ENCODE data around the gene TMEM126B.
"Not testable (repeated sequence)": the region's sequence is repeated elsewhere in the genome, so short reads cannot be mapped to it uniquely, and the experiment has no call there.

Gene TMEM126B

DNA sequence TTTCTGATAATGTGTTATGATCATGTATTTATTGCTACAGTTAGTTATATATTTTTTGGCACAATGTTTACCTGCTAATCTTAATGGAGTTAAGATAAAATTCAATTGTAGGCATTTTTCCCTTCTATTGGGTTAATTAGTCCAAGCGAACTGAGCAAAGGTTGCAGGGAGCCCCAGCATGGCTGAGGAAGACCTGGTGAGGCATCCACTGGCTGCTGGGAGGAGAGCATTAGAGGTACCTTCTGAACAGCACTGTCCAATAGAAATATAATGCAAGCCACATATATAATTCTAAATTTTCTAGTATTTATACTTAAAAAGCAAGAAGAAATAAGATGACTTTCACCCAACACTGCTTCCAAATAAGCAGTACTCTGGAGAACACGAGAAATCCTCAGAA, 18.7 kb downstream of the TMEM126B start:
- ChIA-PET CTCF (interaction anchor here (0.6 to 0.9 kb wide), 2 partner anchors 8 to 575 kb away, joined by 3 read pairs; no protein-coding TSS in a partner anchor), POLR2A (ENCODE audit: low non-redundant PET) (interaction anchor here (0.9 to 1.2 kb wide), 2 partner anchors 9 to 17 kb away, joined by 3 to 4 read pairs; no protein-coding TSS in a partner anchor)
- TF ChIP-seq, protein P1, sequence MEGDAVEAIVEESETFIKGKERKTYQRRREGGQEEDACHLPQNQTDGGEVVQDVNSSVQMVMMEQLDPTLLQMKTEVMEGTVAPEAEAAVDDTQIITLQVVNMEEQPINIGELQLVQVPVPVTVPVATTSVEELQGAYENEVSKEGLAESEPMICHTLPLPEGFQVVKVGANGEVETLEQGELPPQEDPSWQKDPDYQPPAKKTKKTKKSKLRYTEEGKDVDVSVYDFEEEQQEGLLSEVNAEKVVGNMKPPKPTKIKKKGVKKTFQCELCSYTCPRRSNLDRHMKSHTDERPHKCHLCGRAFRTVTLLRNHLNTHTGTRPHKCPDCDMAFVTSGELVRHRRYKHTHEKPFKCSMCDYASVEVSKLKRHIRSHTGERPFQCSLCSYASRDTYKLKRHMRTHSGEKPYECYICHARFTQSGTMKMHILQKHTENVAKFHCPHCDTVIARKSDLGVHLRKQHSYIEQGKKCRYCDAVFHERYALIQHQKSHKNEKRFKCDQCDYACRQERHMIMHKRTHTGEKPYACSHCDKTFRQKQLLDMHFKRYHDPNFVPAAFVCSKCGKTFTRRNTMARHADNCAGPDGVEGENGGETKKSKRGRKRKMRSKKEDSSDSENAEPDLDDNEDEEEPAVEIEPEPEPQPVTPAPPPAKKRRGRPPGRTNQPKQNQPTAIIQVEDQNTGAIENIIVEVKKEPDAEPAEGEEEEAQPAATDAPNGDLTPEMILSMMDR (conservative IDR thresholded peaks at IDR 0.05; ENCODE audit: low read depth): no peak
- DNase-seq (ENCODE audit: low spot score): no peak
- no peak overlapping the region for H3K27ac ChIP-seq

DNA sequence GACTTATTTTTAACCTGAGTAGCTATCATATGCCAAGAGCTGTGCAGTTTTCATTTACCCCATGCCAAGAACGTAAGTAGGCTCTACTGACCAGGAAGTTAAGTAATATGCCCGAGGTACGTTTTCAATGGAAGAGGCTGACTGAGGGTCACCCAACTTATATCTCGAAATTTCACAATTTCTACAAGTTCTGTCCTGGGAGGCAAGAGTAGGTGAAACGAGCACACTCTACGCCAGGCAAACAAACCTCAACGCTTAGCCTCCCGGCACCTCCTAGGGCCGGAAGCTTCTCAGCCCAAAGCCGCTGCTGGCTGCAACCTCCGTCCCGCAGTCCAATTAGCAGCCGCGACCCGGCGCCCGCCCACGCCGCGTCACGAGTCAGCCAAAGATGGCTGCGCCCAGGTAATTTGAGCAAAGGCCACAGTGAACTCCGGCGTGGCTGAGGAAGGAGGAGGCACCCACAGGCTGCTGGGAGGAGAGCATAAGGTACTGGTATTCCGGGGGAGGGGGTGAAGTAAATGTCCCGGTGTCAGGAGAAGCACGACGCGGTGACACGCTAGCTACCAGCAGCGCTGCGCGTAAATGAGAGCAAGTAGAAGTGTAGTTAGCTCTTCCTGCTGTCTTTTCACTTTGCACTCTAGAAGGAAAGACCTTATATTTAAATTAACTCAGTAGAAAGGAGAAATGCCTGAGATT, 19.4 kb downstream of the TMEM126B start, which contains the start of gene TMEM126A:
Gene TMEM126A (plus strand): TSS at position 364 of the 696 bp plus-strand sequence. CDS start 2,289 bp downstream, outside the sequence.
- ChIA-PET CTCF (interaction anchor here (0.6 to 0.9 kb wide), 3 partner anchors 9 to 574 kb away, joined by 3 to 4 read pairs (median 3); no protein-coding TSS in a partner anchor), POLR2A (ENCODE audit: low non-redundant PET) (interaction anchor here (0.6 to 1.2 kb wide), 3 partner anchors 10 to 687 kb away, joined by 3 to 6 read pairs (median 4); no protein-coding TSS in a partner anchor)
- DNase-seq (ENCODE audit: low spot score): peak; percentile 82
- TF ChIP-seq, protein P1 (conservative IDR thresholded peaks at IDR 0.05; ENCODE audit: low read depth): no peak
- peak within 1 kb of the TSS; percentile 79 for H3K27ac ChIP-seq

DNA sequence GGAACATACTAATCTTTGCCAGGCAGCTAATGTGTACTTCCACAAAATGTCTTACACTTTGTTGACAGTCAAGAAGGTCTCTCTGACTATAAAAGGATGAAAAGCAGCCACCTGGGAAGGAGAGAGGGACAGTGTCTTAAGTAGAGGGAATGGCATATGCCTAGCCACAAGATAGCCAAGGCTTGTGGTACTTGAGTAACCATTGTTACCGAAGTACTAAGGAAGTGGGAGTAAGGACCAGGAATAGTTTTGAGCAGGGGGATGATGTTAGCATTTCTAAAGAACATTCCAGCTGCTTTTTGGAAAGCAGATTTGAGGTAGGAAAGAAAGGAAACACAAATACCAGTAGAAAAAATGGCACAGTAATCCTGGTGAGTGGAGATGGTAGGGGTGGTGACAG, 22.7 kb downstream of the TMEM126B start:
- H3K27ac ChIP-seq: no peak overlapping the region
- ChIA-PET POLR2A (ENCODE audit: low non-redundant PET) (no interaction called here), CTCF (no interaction called here)
- DNase-seq (ENCODE audit: low spot score): no peak
- TF ChIP-seq, protein P1 (conservative IDR thresholded peaks at IDR 0.05; ENCODE audit: low read depth): no peak

DNA sequence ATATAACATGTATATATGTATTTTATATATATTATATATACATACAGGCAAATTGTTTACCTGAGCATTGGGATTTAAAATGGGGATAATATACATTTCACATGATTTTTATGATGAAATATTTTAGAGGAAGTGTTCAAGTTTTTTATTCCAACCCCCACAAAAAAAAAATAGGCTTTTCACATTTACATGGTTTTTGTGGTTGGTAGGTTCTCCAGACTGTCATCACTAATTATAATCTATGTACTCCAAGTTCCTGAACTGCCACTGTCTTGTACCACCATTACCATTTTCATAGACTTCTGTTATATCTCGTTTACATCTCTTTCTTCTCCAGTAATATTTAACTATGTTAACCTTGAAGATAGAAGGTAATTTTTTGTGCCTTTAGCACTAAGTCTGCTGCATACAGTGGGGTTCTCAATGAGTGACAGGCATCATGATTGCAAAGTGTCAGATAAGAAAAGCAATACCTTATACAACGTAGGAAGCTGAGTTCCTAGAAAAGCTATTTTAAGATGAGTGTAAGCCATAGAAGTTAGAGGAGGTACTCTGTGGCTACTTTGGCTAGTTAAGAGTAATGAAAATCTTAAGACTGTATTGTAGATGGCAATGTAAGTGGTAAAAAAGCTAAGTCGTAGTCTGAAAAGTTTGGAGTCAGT, 24.5 kb downstream of the TMEM126B start:
- POLR2A ChIA-PET (ENCODE audit: low non-redundant PET): no interaction called here
- DNase-seq (ENCODE audit: low spot score): no peak
- H3K27ac ChIP-seq: no peak overlapping the region
- TF ChIP-seq, protein P1 (conservative IDR thresholded peaks at IDR 0.05; ENCODE audit: low read depth): no peak
- CTCF ChIA-PET: interaction anchor here (0.6 kb wide), 1 partner anchor 161 kb away, joined by 3 read pairs; no protein-coding TSS in a partner anchor

DNA sequence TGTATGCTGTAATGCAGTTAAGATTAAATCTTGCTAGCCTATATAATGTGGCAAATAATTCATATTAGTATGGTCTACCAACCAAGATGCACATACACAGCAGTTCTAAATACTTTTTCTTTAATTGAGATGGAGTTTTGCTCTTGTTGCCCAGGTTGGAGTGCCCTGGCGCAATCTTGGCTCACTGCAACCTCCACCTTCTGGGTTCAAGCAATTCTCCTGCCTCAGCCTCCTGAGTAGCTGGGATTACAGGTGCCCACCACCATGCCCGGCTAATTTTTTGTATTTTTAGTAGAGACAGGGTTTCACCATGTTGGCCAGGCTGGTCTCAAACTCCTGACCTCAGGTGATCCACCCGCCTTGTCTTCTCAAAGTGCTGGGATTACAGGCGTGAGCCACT, 25.9 kb downstream of the TMEM126B start:
- H3K27ac ChIP-seq; CTCF ChIA-PET; POLR2A ChIA-PET (ENCODE audit: low non-redundant PET); DNase-seq (ENCODE audit: low spot score): not testable (repeated sequence)

DNA sequence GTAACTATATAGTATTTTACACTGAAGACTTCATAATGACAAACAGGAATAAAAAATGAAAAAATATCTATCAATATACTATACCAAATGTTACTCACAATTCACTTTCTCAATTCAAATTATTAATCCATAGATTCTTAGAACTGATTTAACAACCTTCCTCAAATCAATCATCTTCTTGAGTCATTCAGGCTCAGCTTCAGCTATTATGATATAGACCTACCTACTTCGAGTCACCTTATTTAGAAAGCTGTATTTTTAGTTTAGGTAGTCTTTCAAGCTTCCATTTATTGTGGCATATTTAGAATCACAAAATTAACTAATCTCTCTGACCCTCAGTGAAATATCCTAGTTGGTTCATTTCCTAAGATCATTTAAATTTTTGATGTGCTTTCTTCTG, 28.4 kb downstream of the TMEM126B start:
- POLR2A ChIA-PET (ENCODE audit: low non-redundant PET): no interaction called here
- CTCF ChIA-PET: interaction anchor here (0.7 kb wide), 1 partner anchor 15 kb away, joined by 7 read pairs; no protein-coding TSS in a partner anchor

More for the DNA sequence above, 28.4 kb downstream of the TMEM126B start:
- DNase-seq (ENCODE audit: low spot score): no peak
- TF ChIP-seq, protein P1 (conservative IDR thresholded peaks at IDR 0.05; ENCODE audit: low read depth): no peak
- no peak overlapping the region for H3K27ac ChIP-seq

Data from RWPE1 (cell line).